HFFc6 (cell line): Measurements from ENCODE around the gene STAMBP. TPM values are rescaled to one million over a fixed set of nuclear protein-coding genes. Genes with fewer than 3 reads are reported as not detected.

Experiments
- DNase-seq: peaks from one replicate; pipeline ENCODE4 v3.0.0-alpha.2; 2018
- H3K27ac Mint-ChIP-seq: 2 replicates; pipeline ENCODE4 v1.8.0; 2020; ENCODE audit warnings: mild to moderate bottlenecking, mixed read lengths
- H3K27me3 Mint-ChIP-seq: 2 replicates; pipeline ENCODE4 v1.8.0; 2021; ENCODE audit warnings: mild to moderate bottlenecking, moderate library complexity, mixed read lengths; ENCODE audit not compliant: insufficient read depth
- H3K36me3 Mint-ChIP-seq: 2 replicates; pipeline ENCODE4 v1.8.0; 2021; ENCODE audit warnings: low read depth, mixed read lengths
- H3K4me1 Mint-ChIP-seq: 2 replicates; pipeline ENCODE4 v1.8.0; 2020; ENCODE audit warnings: low read depth, mixed read lengths
- H3K4me3 Mint-ChIP-seq: 2 replicates; pipeline ENCODE4 v1.8.0; 2020; ENCODE audit warnings: mild to moderate bottlenecking, moderate library complexity, mixed read lengths
- H3K9me3 Mint-ChIP-seq: 2 replicates; pipeline ENCODE4 v1.8.0; 2020; ENCODE audit warnings: mild to moderate bottlenecking, mixed read lengths
- CTCF ChIP-seq: fragments of 200-600 bp; sonication (generic); IDR thresholded peaks from 2 replicates; pipeline ENCODE4 v1.5.0; 2021; ENCODE audit warnings: antibody characterized with exemption, mild to moderate bottlenecking
- total RNA-seq, 6 experiments: library from RNA; stranded (reverse); fragmentation: NEBNext Ultra II Directional; extraction: Animal tissue kit (Norgen Biotek cat#: 25700); gene quantifications; 2 replicates in 1 of 6; 3 replicates in 5 of 6; pipeline ENCODE4 v1.2.3, GENCODE V29; 2021

STAMBP gene
- total RNA-seq, 6 experiments from 2014 or later = 31.6 to 37.2 (median 34.5) TPM

- Mint-ChIP-seq H3K9me3 (no peaks in the 10 kb centered on the region), H3K27ac (no peak overlapping the region), H3K27me3 (peaks cover 50% of the 10 kb centered on the region), H3K36me3 (no peaks in the 10 kb centered on the region), H3K4me1 (peaks cover 21% of the 10 kb centered on the region), H3K4me3 (no peak overlapping the region)
- no peak for DNase-seq
- no peak for TF ChIP-seq CTCF
These were observed 62.6 kb downstream of the STAMBP start for GRCh38 chr2:73891276-73891901.

- Mint-ChIP-seq H3K9me3 (no peaks in the 10 kb centered on the region), H3K4me3 (no peak within 1 kb of the TSS), H3K36me3 (no peaks in the 10 kb centered on the region), H3K4me1 (peaks cover 25% of the 10 kb centered on the region), H3K27ac (no peak within 1 kb of the TSS), H3K27me3 (peaks cover 48% of the 10 kb centered on the region)
- TF ChIP-seq CTCF = no peak
- DNase-seq = no peak
These were observed 64.0 kb downstream of the STAMBP start, which contains the start of gene ACTG2 for GRCh38 chr2:73892631-73893329. Gene ACTG2 (plus strand): TSS chr2:73893008. CDS start chr2:73901312, 8,304 bp downstream.

GRCh38 chr2:73893764-73894474 is 65.2 kb downstream of the STAMBP start:
- Mint-ChIP-seq H3K36me3 (no peaks in the 10 kb centered on the region), H3K9me3 (no peaks in the 10 kb centered on the region), H3K27me3 (peaks cover 46% of the 10 kb centered on the region), H3K27ac (no peak overlapping the region), H3K4me1 (peaks cover 23% of the 10 kb centered on the region), H3K4me3 (no peak overlapping the region)
- no peak for DNase-seq
- TF ChIP-seq CTCF = no peak

GRCh38 chr2:73894475-73894850 is 65.7 kb downstream of the STAMBP start:
- Mint-ChIP-seq H3K27me3 (peaks cover 46% of the 10 kb centered on the region), H3K27ac (no peak overlapping the region), H3K4me1 (peaks cover 23% of the 10 kb centered on the region), H3K36me3 (no peaks in the 10 kb centered on the region), H3K9me3 (no peaks in the 10 kb centered on the region), H3K4me3 (no peak overlapping the region)
- TF ChIP-seq CTCF = no peak
- no peak for DNase-seq

GRCh38 chr2:73894877-73895276 is 66.1 kb downstream of the STAMBP start:
- peaks cover 23% of the 10 kb centered on the region for H3K4me1 Mint-ChIP-seq
- peaks cover 51% of the 10 kb centered on the region for H3K27me3 Mint-ChIP-seq
- no peak for TF ChIP-seq CTCF
- no peaks in the 10 kb centered on the region for H3K9me3 Mint-ChIP-seq
- H3K36me3 Mint-ChIP-seq = no peaks in the 10 kb centered on the region
- H3K27ac Mint-ChIP-seq = no peak overlapping the region
- no peak overlapping the region for H3K4me3 Mint-ChIP-seq
- no peak for DNase-seq
